HG02588 (cell line): ENCODE results near the gene DDX10.
A peak's percentile ranks its signal among the peaks of the same experiment; 100 is the strongest.

ENCODE experiments used
- ATAC-seq: cut with Tn5 transposase; IDR thresholded peaks from one replicate; pipeline ENCODE4 v1.9.1; 2021; ENCODE audit warnings: mild to moderate bottlenecking, moderate library complexity; ENCODE audit not compliant: unreplicated experiment

DDX10 gene

GRCh38 chr11:108929241-108929640 lies 264.4 kb downstream of the DDX10 start:
- ATAC-seq, result no peak

- no peak for ATAC-seq
These were observed 266.3 kb downstream of the DDX10 start for GRCh38 chr11:108931168-108931567.

- ATAC-seq, result no peak
These were observed 268.8 kb downstream of the DDX10 start for GRCh38 chr11:108933630-108934029.

GRCh38 chr11:108934289-108934688 lies 269.4 kb downstream of the DDX10 start:
- no peak for ATAC-seq

- no peak for ATAC-seq
These were observed 269.8 kb downstream of the DDX10 start for GRCh38 chr11:108934696-108935095.

GRCh38 chr11:108937746-108938145 lies 272.9 kb downstream of the DDX10 start:
- no peak for ATAC-seq

- ATAC-seq, result no peak
These were observed 273.7 kb downstream of the DDX10 start for GRCh38 chr11:108938604-108939003.

- no peak for ATAC-seq
These were observed 274.3 kb downstream of the DDX10 start for GRCh38 chr11:108939135-108939534.

GRCh38 chr11:108943853-108944252 lies 279.0 kb downstream of the DDX10 start:
- ATAC-seq, result no peak

GRCh38 chr11:108944471-108945178 lies 279.8 kb downstream of the DDX10 start:
- no peak for ATAC-seq

- ATAC-seq, result no peak
These were observed 280.5 kb downstream of the DDX10 start for GRCh38 chr11:108945341-108945740.

GRCh38 chr11:108947654-108948570 lies 283.0 kb downstream of the DDX10 start:
- ATAC-seq, result no peak

GRCh38 chr11:108958368-108959104 lies 293.7 kb downstream of the DDX10 start:
- ATAC-seq, result peak; percentile 45

- no peak for ATAC-seq
These were observed 294.4 kb downstream of the DDX10 start for GRCh38 chr11:108959105-108959761.

- no peak for ATAC-seq
These were observed 295.0 kb downstream of the DDX10 start for GRCh38 chr11:108959874-108960273.

- ATAC-seq, result no peak
These were observed 295.6 kb downstream of the DDX10 start for GRCh38 chr11:108960501-108960900.

- ATAC-seq, result no peak
These were observed 296.2 kb downstream of the DDX10 start for GRCh38 chr11:108961095-108961494.

GRCh38 chr11:108963118-108963517 lies 298.2 kb downstream of the DDX10 start:
- ATAC-seq, result no peak

GRCh38 chr11:108965306-108966001 lies 300.6 kb downstream of the DDX10 start:
- ATAC-seq, result no peak

- ATAC-seq, result no peak
These were observed 301.3 kb downstream of the DDX10 start for GRCh38 chr11:108966206-108966605.
